Effector memory CD4-positive, alpha-beta T cell (primary cell): ENCODE data around the gene ZFYVE28.

Experiments
- DNase-seq, 3 donors: peaks; one replicate each; pipeline ENCODE4 v3.0.0-alpha.2; 2020
- H3K27ac ChIP-seq: 2 replicates; pipeline ENCODE4 v1.7.0; 2013; ENCODE audit warnings: mild to moderate bottlenecking, low read length, moderate library complexity; ENCODE audit not compliant: insufficient read depth, poor library complexity, severe bottlenecking
- H3K27me3 ChIP-seq: replicated peaks from 2 replicates; pipeline ENCODE4 v1.7.0; 2013; ENCODE audit warnings: mild to moderate bottlenecking, low read length; ENCODE audit not compliant: insufficient read depth, control insufficient read depth, poor library complexity, severe bottlenecking
- H3K36me3 ChIP-seq: 2 replicates; pipeline ENCODE4 v1.7.0; 2013; ENCODE audit warnings: mild to moderate bottlenecking, low read length, moderate library complexity; ENCODE audit not compliant: control insufficient read depth, insufficient read depth
- H3K4me1 ChIP-seq: 2 replicates; pipeline ENCODE4 v1.7.0; 2013; ENCODE audit warnings: low read length, mild to moderate bottlenecking; ENCODE audit not compliant: control insufficient read depth, insufficient read depth, poor library complexity, severe bottlenecking
- H3K4me3 ChIP-seq: 2 replicates; pipeline ENCODE4 v1.7.0; 2013; ENCODE audit warnings: low read length, low read depth, mild to moderate bottlenecking; ENCODE audit not compliant: insufficient read depth, poor library complexity, severe bottlenecking
- H3K9me3 ChIP-seq: 2 replicates; pipeline ENCODE4 v1.7.0; 2013; ENCODE audit warnings: mild to moderate bottlenecking, low read length, moderate library complexity; ENCODE audit not compliant: control insufficient read depth

Gene ZFYVE28

GRCh38 chr4:2320152-2320551, 98.3 kb downstream of the ZFYVE28 start:
- Histone ChIP-seq H3K36me3 (no peaks in the 10 kb centered on the region), H3K27ac (no peak overlapping the region), H3K4me1 (no peaks in the 10 kb centered on the region), H3K4me3 (no peak overlapping the region), H3K9me3 (no peaks in the 10 kb centered on the region), H3K27me3 (no peaks in the 10 kb centered on the region)
- no peak for DNase-seq

GRCh38 chr4:2318885-2319284, 99.6 kb downstream of the ZFYVE28 start:
- Histone ChIP-seq H3K27ac (no peak overlapping the region), H3K27me3 (no peaks in the 10 kb centered on the region), H3K4me1 (no peaks in the 10 kb centered on the region), H3K4me3 (no peak overlapping the region), H3K9me3 (no peaks in the 10 kb centered on the region), H3K36me3 (no peaks in the 10 kb centered on the region)
- no peak for DNase-seq

- Histone ChIP-seq H3K36me3 (no peaks in the 10 kb centered on the region), H3K27ac (no peak overlapping the region), H3K27me3 (no peaks in the 10 kb centered on the region), H3K4me3 (no peak overlapping the region), H3K4me1 (no peaks in the 10 kb centered on the region), H3K9me3 (no peaks in the 10 kb centered on the region)
- no peak for DNase-seq
Observed at GRCh38 chr4:2318476-2318875, 100.0 kb downstream of the ZFYVE28 start.

GRCh38 chr4:2313366-2313765, 105.1 kb downstream of the ZFYVE28 start:
- no peak overlapping the region for H3K27ac ChIP-seq
- no peaks in the 10 kb centered on the region for H3K36me3 ChIP-seq
- no peaks in the 10 kb centered on the region for H3K9me3 ChIP-seq
- no peak overlapping the region for H3K4me3 ChIP-seq
- H3K4me1 ChIP-seq = no peaks in the 10 kb centered on the region
- no peak for DNase-seq
- no peaks in the 10 kb centered on the region for H3K27me3 ChIP-seq

GRCh38 chr4:2306773-2307410, 111.6 kb downstream of the ZFYVE28 start:
- Histone ChIP-seq H3K4me3 (no peak overlapping the region), H3K4me1 (no peaks in the 10 kb centered on the region), H3K27me3 (no peaks in the 10 kb centered on the region), H3K27ac (no peak overlapping the region), H3K36me3 (no peaks in the 10 kb centered on the region), H3K9me3 (no peaks in the 10 kb centered on the region)
- DNase-seq = no peak

- Histone ChIP-seq H3K9me3 (no peaks in the 10 kb centered on the region), H3K4me3 (no peak overlapping the region), H3K27me3 (no peaks in the 10 kb centered on the region), H3K4me1 (no peaks in the 10 kb centered on the region), H3K36me3 (no peaks in the 10 kb centered on the region), H3K27ac (no peak overlapping the region)
- DNase-seq = no peak
Observed at GRCh38 chr4:2305766-2306501, 112.5 kb downstream of the ZFYVE28 start.

- H3K36me3 ChIP-seq = no peaks in the 10 kb centered on the region
- no peak overlapping the region for H3K27ac ChIP-seq
- H3K4me3 ChIP-seq = no peak overlapping the region
- no peak for DNase-seq
- H3K27me3 ChIP-seq = no peaks in the 10 kb centered on the region
- no peaks in the 10 kb centered on the region for H3K9me3 ChIP-seq
- no peaks in the 10 kb centered on the region for H3K4me1 ChIP-seq
Observed at GRCh38 chr4:2304877-2305561, 113.4 kb downstream of the ZFYVE28 start.

GRCh38 chr4:2304321-2304876, 114.0 kb downstream of the ZFYVE28 start:
- Histone ChIP-seq H3K36me3 (no peaks in the 10 kb centered on the region), H3K27me3 (no peaks in the 10 kb centered on the region), H3K27ac (no peak overlapping the region), H3K4me1 (no peaks in the 10 kb centered on the region), H3K9me3 (no peaks in the 10 kb centered on the region), H3K4me3 (no peak overlapping the region)
- no peak for DNase-seq

- H3K4me3 ChIP-seq = no peak overlapping the region
- no peak overlapping the region for H3K27ac ChIP-seq
- H3K4me1 ChIP-seq = no peaks in the 10 kb centered on the region
- no peak for DNase-seq
- H3K27me3 ChIP-seq = no peaks in the 10 kb centered on the region
- no peaks in the 10 kb centered on the region for H3K9me3 ChIP-seq
- no peaks in the 10 kb centered on the region for H3K36me3 ChIP-seq
Observed at GRCh38 chr4:2303686-2304320, 114.6 kb downstream of the ZFYVE28 start.
